Measurements from ENCODE around the gene TMEM167B. TPM values are rescaled to one million over a fixed set of nuclear protein-coding genes. Genes with fewer than 3 reads are reported as not detected.
A peak's percentile ranks its signal among the peaks of the same experiment; 100 is the strongest.

The TMEM167B gene
- total RNA-seq, 2 experiments from 2014 or later, result 30.9 to 32.5 TPM

DNA sequence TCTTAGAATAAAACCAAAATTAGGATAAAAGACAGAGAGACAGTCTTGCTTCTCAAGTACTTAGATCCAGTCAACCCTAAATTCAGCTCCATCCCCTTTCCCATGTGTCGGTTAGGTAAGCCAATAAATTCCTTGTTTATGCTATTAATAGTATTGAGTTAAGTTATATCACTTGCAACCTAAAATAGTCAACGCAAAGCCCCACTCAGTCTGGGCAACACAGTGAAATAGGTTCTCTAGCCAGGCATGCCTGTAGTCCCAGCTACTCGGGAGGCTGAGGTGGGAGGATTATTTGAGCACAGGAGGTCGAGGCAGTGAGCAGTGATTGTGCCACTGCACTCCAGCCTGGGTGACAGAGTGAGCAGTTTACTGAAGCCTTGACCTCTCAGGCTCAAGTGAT, 29.4 kb upstream of the TMEM167B start:
- no peak overlapping the region for H3K4me3 Mint-ChIP-seq
- H3K27me3 Mint-ChIP-seq, result no peaks in the 10 kb centered on the region
- POLR2A ChIA-PET, result no interaction called here
- DNase-seq (no peak), ATAC-seq (ENCODE audit: low read depth) (no peak)
- H3K9me3 Mint-ChIP-seq, result no peaks in the 10 kb centered on the region
- H3K36me3 Mint-ChIP-seq, result peaks cover 7% of the 10 kb centered on the region
- no peak overlapping the region for H3K27ac Mint-ChIP-seq
- no peaks in the 10 kb centered on the region for H3K4me1 Mint-ChIP-seq

DNA sequence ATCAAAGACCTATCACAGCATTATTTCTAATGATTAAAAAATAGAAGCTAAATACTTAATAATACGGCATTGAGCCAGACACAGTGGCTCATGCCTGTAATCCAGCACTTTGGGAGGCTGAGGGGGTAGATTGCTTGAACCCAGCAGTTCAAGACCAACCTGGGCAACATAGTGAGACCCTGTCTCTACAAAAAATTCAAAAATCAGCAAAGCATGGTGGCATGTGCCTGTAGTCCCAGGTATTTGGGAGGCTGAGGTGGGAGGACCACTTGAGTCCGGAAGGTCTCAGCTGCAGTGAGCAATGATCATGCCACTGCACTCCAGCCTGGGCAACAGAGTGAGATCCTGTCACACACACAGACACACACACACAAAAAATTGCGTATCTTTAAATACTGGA, 25.4 kb upstream of the TMEM167B start:
- ATAC-seq (ENCODE audit: low read depth) (no peak), DNase-seq (no peak)
- no peaks in the 10 kb centered on the region for H3K27me3 Mint-ChIP-seq
- H3K27ac Mint-ChIP-seq, result no peak overlapping the region
- no peak overlapping the region for H3K4me3 Mint-ChIP-seq
- POLR2A ChIA-PET, result no interaction called here
- peaks cover 12% of the 10 kb centered on the region for H3K36me3 Mint-ChIP-seq
- no peaks in the 10 kb centered on the region for H3K9me3 Mint-ChIP-seq
- H3K4me1 Mint-ChIP-seq, result no peaks in the 10 kb centered on the region

DNA sequence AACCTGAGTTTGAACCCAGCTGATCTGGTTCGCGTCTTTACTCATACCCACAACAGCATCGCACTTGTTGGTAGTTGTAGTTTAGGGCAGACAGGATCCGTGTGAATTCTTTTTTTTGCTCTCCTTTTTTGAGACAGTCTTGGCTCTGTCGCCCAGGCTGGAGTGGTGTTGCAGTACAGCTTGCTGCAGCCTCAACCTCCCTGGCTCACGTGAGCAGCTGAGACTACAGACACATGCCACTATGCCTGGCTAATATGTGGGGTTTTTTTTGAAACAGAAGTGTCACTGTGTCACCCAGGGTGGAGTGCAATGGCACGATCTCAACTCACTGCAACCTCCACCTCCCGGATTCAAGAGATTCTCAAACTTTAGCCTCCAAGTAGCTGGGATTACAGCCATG, 22.7 kb upstream of the TMEM167B start:
- H3K36me3 Mint-ChIP-seq, result peaks cover 13% of the 10 kb centered on the region
- no peak overlapping the region for H3K4me3 Mint-ChIP-seq
- ATAC-seq (ENCODE audit: low read depth) (no peak), DNase-seq (no peak)
- no peaks in the 10 kb centered on the region for H3K27me3 Mint-ChIP-seq
- no peaks in the 10 kb centered on the region for H3K9me3 Mint-ChIP-seq
- H3K27ac Mint-ChIP-seq, result no peak overlapping the region
- POLR2A ChIA-PET, result no interaction called here
- H3K4me1 Mint-ChIP-seq, result no peaks in the 10 kb centered on the region

DNA sequence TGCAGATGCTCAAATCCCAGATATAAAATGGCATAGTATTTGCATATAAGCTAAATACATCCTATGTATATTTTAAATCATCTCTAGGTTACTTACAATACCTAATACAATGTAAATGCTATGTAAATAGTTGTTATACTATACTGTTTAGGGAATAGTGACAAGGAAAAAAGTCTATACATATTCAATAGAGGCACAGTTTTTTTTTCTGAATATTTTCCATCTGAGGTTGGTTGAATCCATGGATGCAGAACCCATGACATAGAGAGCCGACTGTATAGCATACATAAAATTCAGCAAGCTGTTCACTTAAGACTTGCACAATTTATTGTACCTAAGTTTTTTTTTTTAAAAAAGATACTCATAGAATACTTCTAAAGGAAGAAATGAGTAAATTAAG, 21.3 kb upstream of the TMEM167B start:
- no peak for DNase-seq
- no peaks in the 10 kb centered on the region for H3K9me3 Mint-ChIP-seq
- H3K27ac Mint-ChIP-seq, result no peak overlapping the region
- no peaks in the 10 kb centered on the region for H3K27me3 Mint-ChIP-seq
- no peak for ATAC-seq (ENCODE audit: low read depth)
- peaks cover under 1% of the 10 kb centered on the region for H3K4me1 Mint-ChIP-seq
- H3K36me3 Mint-ChIP-seq, result peaks cover 16% of the 10 kb centered on the region
- no peak overlapping the region for H3K4me3 Mint-ChIP-seq
- POLR2A ChIA-PET, result no interaction called here

DNA sequence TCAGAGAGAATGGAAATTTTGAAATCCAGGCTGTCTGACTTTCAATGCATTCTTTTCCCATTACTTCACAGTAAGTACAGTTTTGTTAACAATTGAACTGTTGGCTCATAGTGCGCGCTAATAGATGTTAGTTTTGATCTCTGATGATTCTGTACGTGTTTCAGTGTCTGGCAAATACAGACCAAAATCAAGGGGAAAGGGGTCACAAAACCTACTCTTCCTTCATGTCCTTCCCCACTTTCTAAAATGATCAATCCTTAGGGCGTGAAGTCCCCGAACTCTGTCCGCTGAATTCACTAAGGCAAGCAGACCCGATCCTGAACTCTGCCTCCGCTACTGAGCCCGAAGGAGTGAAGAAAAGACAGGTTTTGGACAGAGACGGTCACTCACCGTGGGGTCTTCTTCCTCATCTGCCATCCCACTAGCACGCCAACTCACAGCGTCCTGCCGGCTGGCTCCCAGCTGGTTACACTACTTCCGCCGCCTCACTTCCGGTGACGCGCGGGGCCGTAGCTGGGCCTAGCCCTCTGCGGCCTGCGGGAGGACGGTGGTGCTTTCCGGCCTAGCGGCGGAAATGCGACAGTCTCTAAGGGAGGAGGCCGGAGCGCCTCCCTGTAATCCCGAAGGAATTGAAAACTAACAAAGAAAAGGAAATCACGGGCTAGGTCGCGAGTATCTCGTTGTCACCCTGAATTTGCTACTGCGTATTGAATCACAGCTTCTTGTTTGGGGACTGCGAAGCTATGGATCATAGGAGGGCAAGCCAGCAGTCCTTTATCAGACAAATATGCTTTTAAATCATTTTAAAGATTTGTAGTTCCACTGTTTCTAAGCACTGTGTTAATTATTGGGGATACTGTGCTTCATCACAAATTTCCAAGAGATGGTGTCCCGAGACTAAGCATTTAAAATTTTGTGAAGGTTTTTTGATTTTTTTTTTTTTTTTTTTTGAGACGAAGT, 14.8 kb upstream of the TMEM167B start, which contains the start of gene TAF13:
TAF13 (minus strand) TSS at position 473 of the 960 bp plus-strand sequence; CDS start at position 417, 56 bp downstream.
- Mint-ChIP-seq H3K9me3 (no peaks in the 10 kb centered on the region), H3K27ac (peak within 1 kb of the TSS; percentile 97), H3K4me3 (peak within 1 kb of the TSS; percentile 97), H3K27me3 (no peaks in the 10 kb centered on the region), H3K36me3 (peaks cover 6% of the 10 kb centered on the region), H3K4me1 (peaks cover 8% of the 10 kb centered on the region)
- POLR2A ChIA-PET, result interaction anchor here (0.6 to 2.7 kb wide), 8 partner anchors 9 to 463 kb away, joined by 3 to 31 read pairs (median 6); partner anchors contain the start of genes CLCC1, TMEM167B and WDR47
- peak; percentile 89 for DNase-seq
- peak; percentile 99 for ATAC-seq (ENCODE audit: low read depth)

DNA sequence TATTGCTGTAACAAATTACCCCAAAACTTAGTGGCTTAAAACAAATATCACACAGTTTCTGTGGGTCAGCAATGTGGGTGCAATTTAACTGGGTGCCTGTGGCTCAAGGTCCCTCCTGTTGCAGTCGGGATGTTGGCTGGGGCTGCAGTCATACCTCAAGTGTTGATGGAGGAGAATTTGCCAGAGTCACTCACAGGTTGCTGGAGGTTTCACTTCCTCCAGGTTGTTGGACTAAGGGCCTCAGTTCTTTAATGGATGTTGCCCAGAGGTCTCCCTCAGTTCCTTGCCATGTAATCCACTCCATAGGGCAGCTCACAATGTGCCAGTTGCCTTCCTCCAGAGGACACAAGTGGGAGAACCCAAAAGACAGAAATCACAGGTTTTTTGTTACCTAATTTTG, 12.2 kb upstream of the TMEM167B start:
- POLR2A ChIA-PET, result interaction anchor here (1.0 kb wide), 1 partner anchor 136 kb away, joined by 3 read pairs; the partner anchor contains the start of gene SARS1
- peaks cover 8% of the 10 kb centered on the region for H3K4me1 Mint-ChIP-seq
- ATAC-seq (ENCODE audit: low read depth), result no peak
- no peaks in the 10 kb centered on the region for H3K9me3 Mint-ChIP-seq
- peaks cover 3% of the 10 kb centered on the region for H3K27me3 Mint-ChIP-seq
- no peak for DNase-seq
- no peak overlapping the region for H3K27ac Mint-ChIP-seq
- H3K36me3 Mint-ChIP-seq, result peaks cover 4% of the 10 kb centered on the region
- H3K4me3 Mint-ChIP-seq, result no peak overlapping the region

DNA sequence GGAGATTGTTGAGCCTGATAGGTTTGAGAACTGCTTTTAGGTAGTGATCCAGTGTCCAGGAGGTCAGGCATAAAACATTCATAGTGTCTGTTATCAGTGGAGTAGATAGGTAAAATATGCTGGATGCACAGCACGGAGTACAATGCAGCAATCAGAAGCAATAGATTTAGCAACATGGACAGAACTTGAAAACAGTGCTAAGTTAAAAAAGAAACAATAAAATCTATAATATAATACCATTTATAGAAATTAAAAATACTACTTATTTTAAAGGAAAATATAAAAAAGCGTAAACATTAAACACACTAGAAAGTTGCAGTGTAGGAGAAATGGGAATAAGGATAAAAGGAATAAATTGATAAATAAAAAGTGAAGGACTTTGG, 11.3 kb upstream of the TMEM167B start:
- H3K27me3 Mint-ChIP-seq, result peaks cover 3% of the 10 kb centered on the region
- peaks cover 3% of the 10 kb centered on the region for H3K36me3 Mint-ChIP-seq
- H3K4me1 Mint-ChIP-seq, result peaks cover 10% of the 10 kb centered on the region
- ATAC-seq (ENCODE audit: low read depth) (no peak), DNase-seq (no peak)
- H3K4me3 Mint-ChIP-seq, result no peak overlapping the region
- no peaks in the 10 kb centered on the region for H3K9me3 Mint-ChIP-seq
- POLR2A ChIA-PET, result no interaction called here
- no peak overlapping the region for H3K27ac Mint-ChIP-seq

DNA sequence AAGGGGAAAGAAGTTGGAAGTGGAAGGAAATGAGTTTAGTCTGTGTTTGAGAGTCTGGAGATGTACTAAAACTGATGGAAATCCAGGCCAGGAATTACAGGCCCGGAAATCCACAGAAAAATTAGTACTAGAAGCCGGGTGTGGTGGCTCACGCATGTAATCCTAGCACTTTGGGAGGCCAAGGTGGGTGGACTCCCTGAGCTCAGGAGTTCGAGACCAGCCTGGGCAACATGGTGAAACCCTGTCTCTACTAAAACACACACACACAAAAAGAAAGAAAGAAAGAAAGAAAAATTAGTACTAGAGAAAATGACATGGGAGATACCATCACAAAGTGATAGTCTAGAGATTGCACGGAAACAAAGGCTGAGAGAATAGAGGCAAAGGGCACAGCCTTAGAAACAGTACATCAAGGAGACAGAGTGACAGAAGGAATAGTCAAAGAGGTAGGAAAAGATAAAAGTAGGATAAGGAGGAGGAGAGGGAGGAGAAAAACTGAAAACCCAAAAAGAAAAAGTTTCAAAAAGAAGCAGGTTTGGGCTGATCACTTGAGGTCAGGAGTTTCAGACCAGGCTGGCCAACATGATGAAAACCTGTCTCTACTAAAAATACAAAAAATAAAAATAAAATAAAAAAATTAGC, 10.0 kb upstream of the TMEM167B start:
- POLR2A ChIA-PET, result no interaction called here

DNA sequence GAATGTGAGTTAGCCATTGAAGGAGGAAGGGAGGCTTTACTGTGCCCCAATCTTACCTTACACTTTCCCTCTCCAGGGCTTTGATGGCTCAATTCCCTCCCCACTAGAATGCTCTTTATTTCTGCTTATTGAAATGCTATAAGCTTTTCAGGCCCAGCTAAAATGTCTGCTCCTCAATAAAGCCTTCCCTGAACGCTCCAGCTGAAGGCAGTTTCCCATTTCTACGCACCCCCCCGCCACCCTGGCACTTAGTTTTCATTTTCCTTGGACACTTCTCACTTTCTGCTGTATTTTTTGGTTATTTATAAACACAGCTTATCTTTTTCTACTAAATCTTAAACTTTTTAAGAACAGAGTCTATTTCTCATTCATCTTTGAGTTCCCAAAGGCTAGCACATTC, 7.1 kb upstream of the TMEM167B start:
- POLR2A ChIA-PET, result interaction anchor here (1.6 kb wide), 1 partner anchor 42 kb away, joined by 3 read pairs; the partner anchor contains the start of gene WDR47
- H3K4me3 Mint-ChIP-seq, result no peak overlapping the region
- H3K27me3 Mint-ChIP-seq, result peaks cover 3% of the 10 kb centered on the region
- no peak overlapping the region for H3K27ac Mint-ChIP-seq
- H3K36me3 Mint-ChIP-seq, result no peaks in the 10 kb centered on the region
- ATAC-seq (ENCODE audit: low read depth), result no peak
- peaks cover 4% of the 10 kb centered on the region for H3K4me1 Mint-ChIP-seq
- no peak for DNase-seq
- no peaks in the 10 kb centered on the region for H3K9me3 Mint-ChIP-seq

More for the DNA sequence above, 10.0 kb upstream of the TMEM167B start:
- Mint-ChIP-seq H3K4me1 (peaks cover 8% of the 10 kb centered on the region), H3K36me3 (no peaks in the 10 kb centered on the region), H3K27me3 (peaks cover 3% of the 10 kb centered on the region), H3K27ac (no peak overlapping the region), H3K9me3 (no peaks in the 10 kb centered on the region), H3K4me3 (no peak overlapping the region)
- ATAC-seq (ENCODE audit: low read depth), result no peak
- no peak for DNase-seq

DNA sequence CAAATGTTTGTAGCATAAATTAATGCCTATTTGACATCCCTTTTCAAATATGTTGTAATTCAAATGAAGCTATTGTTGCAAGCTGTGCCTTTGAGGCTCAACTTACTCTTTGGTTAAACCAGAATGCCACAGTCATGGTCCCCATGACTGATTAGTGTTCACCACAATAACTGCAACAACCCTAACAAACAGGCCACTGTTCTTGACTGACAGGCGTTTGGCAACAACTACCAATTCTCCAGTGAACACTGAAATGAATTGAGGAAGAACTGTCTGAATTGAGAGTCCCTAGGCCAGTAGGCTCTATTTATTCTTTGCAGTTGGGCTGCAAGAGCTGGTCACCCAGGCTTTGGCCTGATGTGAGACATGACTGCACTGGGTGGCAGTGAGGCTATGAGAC, 6.6 kb upstream of the TMEM167B start:
- no peaks in the 10 kb centered on the region for H3K36me3 Mint-ChIP-seq
- ATAC-seq (ENCODE audit: low read depth), result no peak
- peaks cover 4% of the 10 kb centered on the region for H3K4me1 Mint-ChIP-seq
- H3K27me3 Mint-ChIP-seq, result peaks cover 3% of the 10 kb centered on the region
- DNase-seq, result no peak
- no peak overlapping the region for H3K4me3 Mint-ChIP-seq
- no peaks in the 10 kb centered on the region for H3K9me3 Mint-ChIP-seq
- no peak overlapping the region for H3K27ac Mint-ChIP-seq
- POLR2A ChIA-PET, result interaction anchor here (1.6 to 1.7 kb wide), 2 partner anchors 8 to 17 kb away, joined by 4 to 5 read pairs; partner anchors contain the start of gene TAF13

DNA sequence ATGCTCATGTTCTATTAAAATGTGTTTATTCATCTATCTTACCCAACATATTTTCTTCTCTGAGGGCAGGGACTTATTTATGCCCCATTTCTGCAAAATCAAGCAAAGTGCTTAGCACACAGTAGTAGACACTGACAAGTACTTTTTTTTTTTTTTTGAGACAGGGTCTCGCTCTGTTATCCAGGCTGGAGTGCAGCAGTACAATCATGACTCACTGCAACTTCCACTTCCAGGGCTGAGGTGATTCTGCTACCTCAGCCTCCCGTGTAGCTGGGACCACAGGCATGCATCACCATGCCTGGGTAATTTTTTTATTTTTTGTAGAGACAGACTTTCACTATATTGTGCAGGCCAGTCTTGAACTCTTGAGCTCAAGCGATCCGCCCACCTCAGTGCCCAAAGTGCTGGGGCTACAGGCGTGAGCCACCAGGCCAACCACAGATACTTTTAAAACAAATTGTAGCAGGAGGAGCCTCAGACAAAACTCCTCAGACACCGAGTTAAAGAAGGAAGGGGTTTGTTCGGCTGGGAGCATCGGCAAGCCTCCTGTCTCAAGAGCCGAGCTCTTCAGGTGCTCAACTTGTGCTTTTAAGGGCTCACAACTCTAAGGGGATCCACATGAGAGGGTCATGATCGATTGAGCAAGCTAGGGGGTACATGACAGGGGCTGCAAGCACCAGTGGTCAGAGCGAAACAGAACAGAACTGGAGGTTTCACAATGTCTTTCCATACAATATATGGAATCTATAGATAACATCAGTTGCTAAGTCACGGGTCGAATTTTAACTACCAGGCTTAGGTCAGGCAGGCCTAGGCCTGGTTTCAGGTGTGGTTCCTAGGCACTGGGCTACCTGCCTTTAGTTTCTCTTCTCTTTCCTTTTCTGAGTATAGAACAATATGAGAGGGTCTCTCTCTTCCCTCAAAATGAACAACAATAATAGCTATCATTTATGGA, 5.7 kb upstream of the TMEM167B start:
- POLR2A ChIA-PET, result interaction anchor here (0.7 to 1.7 kb wide), 3 partner anchors 9 to 89 kb away, joined by 4 to 5 read pairs (median 4); partner anchors contain the start of gene TAF13
- Mint-ChIP-seq H3K27ac (no peak overlapping the region), H3K36me3 (no peaks in the 10 kb centered on the region), H3K27me3 (peaks cover 3% of the 10 kb centered on the region), H3K4me1 (peaks cover 4% of the 10 kb centered on the region), H3K9me3 (no peaks in the 10 kb centered on the region), H3K4me3 (no peak overlapping the region)
- no peak for ATAC-seq (ENCODE audit: low read depth)
- DNase-seq, result no peak

DNA sequence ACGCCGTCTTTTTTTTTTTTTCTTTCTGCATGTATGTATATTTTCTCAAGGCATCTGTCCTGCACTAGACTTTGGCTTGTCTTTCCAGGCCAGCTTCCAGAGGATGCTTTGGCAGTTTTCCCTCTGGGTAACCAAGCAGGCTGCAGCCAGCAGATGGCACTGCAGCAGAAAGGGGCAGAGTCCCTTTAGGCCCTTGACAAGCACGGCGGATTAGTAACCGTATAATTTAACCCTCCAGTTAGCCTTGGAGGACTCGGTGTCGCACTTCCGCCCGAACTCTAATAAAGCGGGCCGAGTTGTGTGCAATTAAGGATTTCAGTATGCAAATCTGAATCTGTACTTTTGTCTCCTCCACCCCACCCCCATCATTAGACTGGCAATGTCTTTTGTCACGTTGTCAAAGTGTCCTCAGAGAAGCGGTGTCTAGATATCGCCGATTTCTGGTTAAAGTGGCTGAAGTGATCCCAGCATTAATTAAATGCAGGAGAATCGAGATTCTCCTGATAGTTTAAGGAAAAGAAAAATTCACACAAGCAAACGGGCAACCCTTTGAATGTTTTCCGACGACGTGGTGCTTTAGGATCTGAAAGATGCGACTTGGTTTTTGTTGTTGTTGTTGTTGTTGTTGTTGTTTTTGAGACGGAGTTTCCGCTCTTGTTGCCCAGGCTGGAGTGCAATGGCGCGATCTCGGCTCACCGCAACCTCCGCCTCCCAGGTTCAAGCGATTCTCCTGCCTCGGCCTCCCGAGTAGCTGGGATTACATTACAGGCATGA, 1.1 kb upstream of the TMEM167B start:
- Mint-ChIP-seq H3K4me3 (peak overlapping the region; percentile 93), H3K36me3 (peaks cover 6% of the 10 kb centered on the region), H3K9me3 (no peaks in the 10 kb centered on the region), H3K27ac (peak overlapping the region; percentile 84), H3K27me3 (no peaks in the 10 kb centered on the region), H3K4me1 (peaks cover 20% of the 10 kb centered on the region)
- ATAC-seq (ENCODE audit: low read depth) (no peak), DNase-seq (peak; percentile 56)
- POLR2A ChIA-PET, result interaction anchor here (0.9 to 3.3 kb wide), 5 partner anchors 11 to 397 kb away, joined by 3 to 71 read pairs (median 5); partner anchors contain the start of genes CLCC1, PRPF38B, TAF13 and WDR47
